SIG-M5 (cell line): ENCODE data around the gene DCST1.

Source experiments
- DNase-seq: peaks from one replicate; lab custom pipeline; 2025; lab: John Stamatoyannopoulos, UW

The DCST1 gene

GRCh38 chr1:155000726-155001424 is 32.7 kb upstream of the DCST1 start:
- no peak for DNase-seq

GRCh38 chr1:155001425-155001674 is 32.3 kb upstream of the DCST1 start:
- DNase-seq = no peak

GRCh38 chr1:155001675-155002463 is 31.8 kb upstream of the DCST1 start:
- DNase-seq = peak; percentile 98

- no peak for DNase-seq
Observed at GRCh38 chr1:155002464-155003226, 31.0 kb upstream of the DCST1 start, which contains the start of gene ZBTB7B. TSS of gene ZBTB7B (plus strand) at chr1:155002802. CDS start at chr1:155014661, 11,859 bp downstream.

- no peak for DNase-seq
Observed at GRCh38 chr1:155003227-155003765, 30.3 kb upstream of the DCST1 start.

- no peak for DNase-seq
Observed at GRCh38 chr1:155003766-155004351, 29.8 kb upstream of the DCST1 start.

GRCh38 chr1:155004352-155005075 is 29.1 kb upstream of the DCST1 start:
- DNase-seq = no peak

GRCh38 chr1:155005076-155006011 is 28.3 kb upstream of the DCST1 start:
- DNase-seq = no peak

- DNase-seq = no peak
Observed at GRCh38 chr1:155006601-155007101, 27.0 kb upstream of the DCST1 start.

GRCh38 chr1:155007251-155007828 is 26.3 kb upstream of the DCST1 start:
- no peak for DNase-seq

- no peak for DNase-seq
Observed at GRCh38 chr1:155008015-155008941, 25.3 kb upstream of the DCST1 start.

- DNase-seq = no peak
Observed at GRCh38 chr1:155009221-155009711, 24.4 kb upstream of the DCST1 start.

- DNase-seq = no peak
Observed at GRCh38 chr1:155009742-155010141, 23.9 kb upstream of the DCST1 start.

GRCh38 chr1:155010211-155010918 is 23.3 kb upstream of the DCST1 start:
- no peak for DNase-seq

- DNase-seq = no peak
Observed at GRCh38 chr1:155011004-155011416, 22.6 kb upstream of the DCST1 start.

GRCh38 chr1:155011437-155012025 is 22.1 kb upstream of the DCST1 start:
- no peak for DNase-seq

- no peak for DNase-seq
Observed at GRCh38 chr1:155012026-155012546, 21.5 kb upstream of the DCST1 start.
